HUES48 (cell line): ENCODE measurements around the gene STK39.
A peak's percentile ranks its signal among the peaks of the same experiment; 100 is the strongest.

Experiments used
- H3K27ac ChIP-seq: one replicate; pipeline ENCODE4 v1.7.0; 2013; ENCODE audit warnings: low read depth, low read length, inconsistent platforms
- H3K27me3 ChIP-seq: 2 replicates; pipeline ENCODE4 v1.6.1; 2013; ENCODE audit warnings: mild to moderate bottlenecking, low read length; ENCODE audit not compliant: control insufficient read depth, insufficient read depth
- H3K36me3 ChIP-seq: 2 replicates; pipeline ENCODE4 v1.6.1; 2013; ENCODE audit warnings: low read length; ENCODE audit not compliant: control insufficient read depth, insufficient read depth
- H3K4me1 ChIP-seq: 2 replicates; pipeline ENCODE4 v1.6.1; 2013; ENCODE audit warnings: mild to moderate bottlenecking, low read length; ENCODE audit not compliant: control insufficient read depth, insufficient read depth
- H3K4me3 ChIP-seq: 2 replicates; pipeline ENCODE4 v1.5.1; 2013; ENCODE audit warnings: mild to moderate bottlenecking, low read depth, low read length
- H3K9ac ChIP-seq: 2 replicates; pipeline ENCODE4 v1.6.1; 2013; ENCODE audit warnings: mild to moderate bottlenecking, low read depth, low read length, moderate library complexity
- H3K9me3 ChIP-seq: 2 replicates; pipeline ENCODE4 v1.6.1; 2013; ENCODE audit warnings: low read length; ENCODE audit not compliant: control insufficient read depth, insufficient read depth

STK39 gene

DNA sequence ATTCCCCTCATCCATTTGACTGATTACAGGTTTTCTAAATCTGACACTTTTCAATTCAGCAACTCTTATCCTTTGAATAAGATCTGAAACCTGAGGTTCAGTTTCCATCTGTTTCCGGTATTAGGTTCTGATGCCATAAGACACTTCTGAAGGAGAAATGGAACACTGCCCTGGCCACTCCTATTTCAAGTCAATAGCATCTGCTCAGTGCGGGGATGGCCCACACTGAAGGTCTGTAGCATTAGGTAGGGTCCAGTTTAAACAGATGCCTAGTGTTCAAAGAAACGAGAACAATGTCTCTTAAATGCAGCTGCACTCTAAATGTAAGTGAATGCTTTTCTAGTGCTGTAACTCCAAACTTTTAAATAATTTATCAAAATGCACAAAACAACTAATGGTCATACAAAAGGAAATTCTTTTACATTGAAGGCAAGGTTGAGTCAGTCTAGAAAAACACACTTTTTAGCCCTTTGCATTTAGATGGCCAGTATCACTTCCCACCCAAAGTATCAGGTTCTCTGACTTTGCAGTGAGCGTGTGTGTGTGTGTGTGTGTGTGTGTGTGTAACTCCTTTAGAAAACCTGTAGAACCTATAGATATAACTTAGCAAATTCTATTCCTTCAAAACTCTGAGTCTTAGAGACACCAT lies 78.2 kb downstream of the STK39 start:
- no peaks in the 10 kb centered on the region for H3K27me3 ChIP-seq
- no peaks in the 10 kb centered on the region for H3K9me3 ChIP-seq
- no peak overlapping the region for H3K4me3 ChIP-seq
- no peaks in the 10 kb centered on the region for H3K36me3 ChIP-seq
- H3K4me1 ChIP-seq: peaks cover 43% of the 10 kb centered on the region
- H3K9ac ChIP-seq: no peak overlapping the region
- no peak overlapping the region for H3K27ac ChIP-seq

DNA sequence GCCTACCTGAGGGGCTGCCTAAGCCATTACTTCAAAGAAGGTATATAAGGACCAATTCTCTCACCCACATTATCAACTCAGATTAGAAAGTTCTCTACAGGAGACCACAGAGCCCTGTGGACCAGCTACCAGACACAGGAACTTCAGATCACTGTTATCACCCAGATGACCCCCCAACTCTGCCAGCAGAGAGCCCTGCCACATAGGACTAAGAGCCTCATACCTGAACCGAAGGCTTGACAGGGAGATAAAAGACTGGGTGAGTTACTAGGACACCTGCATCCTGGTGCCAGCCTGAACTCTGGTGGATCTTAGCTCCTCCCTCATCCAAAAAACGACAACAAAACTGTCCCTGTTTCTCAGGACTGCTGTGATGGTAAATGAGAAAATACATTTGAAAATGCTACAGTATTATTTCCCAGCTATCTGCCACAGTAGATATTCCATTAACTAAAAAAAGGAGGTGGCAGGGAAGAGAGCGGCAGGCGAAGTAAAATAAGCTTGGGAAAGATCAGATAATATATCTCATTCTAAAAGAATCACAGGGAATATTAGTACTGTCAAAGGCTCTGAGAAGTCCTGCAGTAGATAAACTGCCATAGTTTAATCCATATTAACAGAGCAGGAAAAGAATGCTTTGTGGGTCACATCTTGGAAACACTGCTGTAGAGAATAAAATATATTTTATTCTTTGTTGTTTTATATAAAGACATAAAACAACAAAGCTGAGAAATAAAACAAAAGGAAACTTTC lies 79.7 kb downstream of the STK39 start:
- no peak overlapping the region for H3K4me3 ChIP-seq
- no peaks in the 10 kb centered on the region for H3K27me3 ChIP-seq
- H3K9me3 ChIP-seq: no peaks in the 10 kb centered on the region
- H3K36me3 ChIP-seq: peaks cover 7% of the 10 kb centered on the region
- H3K9ac ChIP-seq: no peak overlapping the region
- H3K4me1 ChIP-seq: peaks cover 40% of the 10 kb centered on the region
- H3K27ac ChIP-seq: no peak overlapping the region

DNA sequence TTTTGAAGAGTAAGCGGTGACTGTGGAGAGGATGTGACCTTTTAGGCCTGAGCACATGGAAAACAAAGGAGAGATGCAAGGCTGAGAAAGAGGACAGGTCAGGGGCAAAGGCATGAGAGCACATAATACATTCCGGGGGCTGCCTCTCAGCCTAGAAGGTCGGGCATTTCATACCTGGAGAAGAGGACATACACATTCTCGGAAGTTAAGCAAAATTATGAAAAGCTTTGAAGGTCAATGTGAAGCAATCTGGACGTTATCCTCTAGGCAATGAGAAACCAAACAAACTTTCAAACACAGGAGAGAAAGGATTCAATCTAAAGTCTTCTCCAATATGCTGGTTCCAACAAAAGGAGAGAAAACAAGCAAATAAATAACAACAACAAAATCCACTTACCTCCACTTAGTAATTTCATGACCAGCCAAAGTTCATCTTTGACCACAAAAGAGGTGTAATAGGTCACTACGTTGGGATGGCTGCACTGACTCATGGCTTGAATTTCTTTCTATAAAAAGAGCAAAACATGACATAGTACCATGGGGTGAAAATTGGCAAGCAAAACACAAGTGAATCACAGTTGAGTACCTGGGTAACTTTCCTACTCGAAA lies 80.4 kb downstream of the STK39 start:
- H3K27ac ChIP-seq: no peak overlapping the region
- H3K9me3 ChIP-seq: no peaks in the 10 kb centered on the region
- H3K36me3 ChIP-seq: peaks cover 7% of the 10 kb centered on the region
- peaks cover 34% of the 10 kb centered on the region for H3K4me1 ChIP-seq
- no peak overlapping the region for H3K9ac ChIP-seq
- no peaks in the 10 kb centered on the region for H3K27me3 ChIP-seq
- no peak overlapping the region for H3K4me3 ChIP-seq

DNA sequence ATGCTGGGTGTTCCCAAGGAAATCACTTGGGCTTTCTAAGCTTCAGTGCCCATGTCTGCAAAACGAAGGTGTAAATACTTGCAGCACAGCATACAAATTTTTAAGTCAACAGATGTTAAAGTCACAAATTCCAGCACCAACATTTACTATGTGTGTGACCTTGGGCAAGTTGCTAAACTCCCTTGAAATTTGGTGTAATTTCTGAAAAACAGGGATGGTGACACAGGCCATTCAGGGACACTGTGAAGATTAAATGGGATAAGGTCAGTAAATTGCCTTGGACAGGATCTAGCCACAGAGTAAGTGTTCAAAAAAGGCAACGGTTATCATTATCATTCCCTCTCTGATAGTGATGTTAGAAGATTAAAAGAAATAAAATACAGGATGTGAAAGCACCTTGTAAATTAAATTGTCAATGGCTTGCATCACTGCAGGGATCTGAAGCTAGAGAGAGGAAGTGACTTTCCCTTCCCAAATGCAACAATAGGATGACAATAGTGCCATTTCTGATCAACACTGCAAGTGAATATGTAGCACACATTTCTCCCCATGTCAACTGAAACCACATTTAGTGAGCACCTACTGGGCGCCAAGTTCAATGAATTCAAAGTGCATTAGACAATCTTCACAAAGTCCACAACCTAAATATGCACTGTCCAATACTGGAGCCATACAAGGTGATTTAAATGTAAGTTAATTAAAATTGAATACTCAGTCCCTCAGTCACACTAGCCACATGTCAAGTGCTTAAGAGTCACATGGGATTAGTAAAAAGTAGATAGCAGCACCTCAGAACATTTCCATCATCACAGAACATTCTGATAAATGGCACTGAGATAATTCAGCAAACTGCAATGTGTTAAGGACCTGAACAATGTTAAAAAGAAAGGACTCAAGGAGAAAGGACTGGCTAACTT lies 81.2 kb downstream of the STK39 start:
- H3K36me3 ChIP-seq: peaks cover 7% of the 10 kb centered on the region
- peak overlapping the region; percentile 53 for H3K27ac ChIP-seq
- peaks cover 38% of the 10 kb centered on the region for H3K4me1 ChIP-seq
- no peaks in the 10 kb centered on the region for H3K9me3 ChIP-seq
- no peak overlapping the region for H3K4me3 ChIP-seq
- H3K9ac ChIP-seq: no peak overlapping the region
- no peaks in the 10 kb centered on the region for H3K27me3 ChIP-seq

DNA sequence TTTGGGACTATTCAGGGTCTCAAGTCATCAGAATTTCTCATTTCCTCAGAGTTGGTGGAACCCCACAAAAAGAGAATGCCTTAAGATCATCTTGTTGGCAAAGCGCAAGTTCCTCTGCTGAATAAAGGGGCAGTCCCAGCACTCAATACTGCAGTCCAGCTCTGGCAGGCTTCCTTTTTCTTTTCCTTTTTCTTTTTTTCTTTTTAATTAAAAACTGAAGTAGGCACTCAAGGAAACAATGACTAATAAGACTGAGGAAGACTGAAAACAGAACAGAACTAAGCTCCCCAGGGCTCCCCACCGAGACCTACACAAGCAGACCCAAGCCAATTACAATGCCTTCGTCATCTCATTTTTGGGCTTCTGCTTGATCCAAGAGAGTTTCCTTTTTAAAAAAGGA lies 82.0 kb downstream of the STK39 start:
- H3K27me3 ChIP-seq: no peaks in the 10 kb centered on the region
- H3K36me3 ChIP-seq: peaks cover 7% of the 10 kb centered on the region
- H3K4me1 ChIP-seq: peaks cover 33% of the 10 kb centered on the region
- H3K9me3 ChIP-seq: no peaks in the 10 kb centered on the region
- no peak overlapping the region for H3K9ac ChIP-seq
- no peak overlapping the region for H3K4me3 ChIP-seq
- peak overlapping the region; percentile 53 for H3K27ac ChIP-seq

DNA sequence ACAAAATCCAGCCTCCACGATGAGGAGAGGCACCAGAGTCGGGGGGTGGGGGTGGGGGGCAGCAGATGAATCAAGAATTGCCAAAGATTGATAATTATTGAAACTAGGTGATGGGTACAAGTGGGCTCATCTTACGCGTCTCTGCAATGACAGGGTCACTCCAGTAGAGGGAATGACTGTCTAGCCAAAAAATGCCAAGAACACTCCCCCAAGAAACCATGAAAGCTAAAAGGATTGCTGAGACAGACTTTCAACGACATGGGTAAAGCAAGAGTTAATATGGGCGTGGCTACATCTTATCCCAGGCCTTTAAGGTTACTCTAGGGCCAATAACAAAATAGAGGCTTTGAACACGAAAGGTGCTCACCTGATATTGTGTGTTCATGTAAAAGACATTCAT lies 86.5 kb downstream of the STK39 start:
- Histone ChIP-seq H3K9ac (no peak overlapping the region), H3K4me3 (no peak overlapping the region), H3K27me3 (no peaks in the 10 kb centered on the region), H3K4me1 (peaks cover 26% of the 10 kb centered on the region; the same call in 1 of the 2 replicates), H3K27ac (no peak overlapping the region), H3K36me3 (peaks cover 7% of the 10 kb centered on the region), H3K9me3 (no peaks in the 10 kb centered on the region)

DNA sequence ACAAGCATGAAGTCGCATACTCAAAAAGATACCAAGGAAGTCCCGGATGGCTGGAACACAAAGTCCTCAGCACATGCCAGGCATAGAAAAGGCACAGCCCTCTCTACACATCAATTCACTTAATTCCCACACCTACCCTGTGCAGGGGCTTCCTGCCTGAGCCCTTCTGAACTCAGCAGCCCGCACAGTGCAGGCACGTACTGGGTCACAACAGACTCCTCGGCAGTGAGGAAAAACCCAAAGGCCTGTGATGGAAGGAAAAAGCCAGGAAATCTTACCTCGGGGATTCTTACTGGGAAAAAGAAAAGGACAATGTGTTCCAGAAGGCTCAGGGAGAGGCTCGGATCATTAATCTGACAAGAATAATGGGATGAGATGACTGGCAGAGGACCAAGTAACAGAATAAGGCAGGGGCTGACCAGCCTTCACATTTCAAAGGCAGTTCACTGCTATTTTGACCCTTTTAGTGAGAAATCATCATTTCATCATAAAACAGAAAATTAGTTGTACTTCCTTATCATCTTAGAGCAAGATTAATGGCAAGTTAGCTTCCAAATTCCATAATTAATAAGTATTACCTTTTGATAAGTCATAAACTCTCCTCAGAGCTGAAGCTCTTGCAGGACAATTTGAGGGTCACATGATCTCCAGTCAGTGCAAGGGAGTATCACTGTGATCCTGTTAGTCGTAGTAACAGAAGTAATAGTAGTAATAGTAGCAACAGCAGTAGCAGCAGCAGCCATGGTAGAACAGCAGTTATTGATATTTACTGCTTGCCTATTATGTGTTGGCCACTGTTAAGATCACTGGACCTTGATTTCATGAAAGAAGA lies 87.4 kb downstream of the STK39 start:
- Histone ChIP-seq H3K36me3 (peaks cover 7% of the 10 kb centered on the region), H3K27ac (no peak overlapping the region), H3K4me1 (peaks cover 17% of the 10 kb centered on the region; the same call in 1 of the 2 replicates), H3K27me3 (no peaks in the 10 kb centered on the region), H3K9me3 (no peaks in the 10 kb centered on the region), H3K9ac (no peak overlapping the region), H3K4me3 (no peak overlapping the region)

DNA sequence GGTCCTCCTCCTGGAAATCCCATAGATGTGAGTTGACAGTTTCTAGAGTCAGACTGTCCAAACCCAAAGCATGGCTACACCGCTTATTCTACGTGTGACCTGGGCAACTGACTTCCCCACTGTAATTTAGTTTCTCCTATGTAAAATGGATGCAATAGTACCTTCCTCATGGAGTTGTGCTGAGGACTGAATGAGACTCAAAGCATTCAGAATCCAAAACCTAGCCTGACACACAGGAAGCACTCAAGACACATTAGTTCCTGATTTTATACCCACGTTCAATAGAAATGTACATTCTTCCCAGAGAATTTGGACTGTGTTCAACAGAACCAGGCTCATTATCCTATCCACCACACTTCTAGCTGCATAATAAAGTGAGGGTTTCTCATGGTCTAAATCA lies 88.8 kb downstream of the STK39 start:
- Histone ChIP-seq H3K27ac (no peak overlapping the region), H3K27me3 (no peaks in the 10 kb centered on the region), H3K4me1 (peaks cover 14% of the 10 kb centered on the region; the same call in 1 of the 2 replicates), H3K4me3 (no peak overlapping the region), H3K9me3 (no peaks in the 10 kb centered on the region), H3K36me3 (peaks cover 7% of the 10 kb centered on the region), H3K9ac (no peak overlapping the region)

DNA sequence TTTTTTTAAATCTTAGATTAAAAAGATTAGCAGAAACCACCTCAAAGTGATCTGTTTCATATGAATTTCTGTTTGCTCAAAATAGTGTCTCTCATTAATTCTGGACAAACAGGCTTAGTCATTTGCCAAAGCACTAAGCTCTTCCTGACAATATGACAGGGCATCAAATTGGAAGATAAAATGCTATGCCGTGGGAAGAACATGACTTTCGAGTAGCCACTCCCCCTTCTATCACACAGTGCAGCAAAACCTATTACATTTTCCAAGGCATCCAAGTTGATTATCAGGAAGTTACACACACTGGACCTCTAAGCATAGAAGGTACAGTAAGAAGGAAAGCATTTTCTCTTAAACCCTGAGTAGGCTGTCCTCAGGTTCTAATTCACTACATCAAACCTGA lies 89.5 kb downstream of the STK39 start:
- Histone ChIP-seq H3K9me3 (no peaks in the 10 kb centered on the region), H3K27ac (no peak overlapping the region), H3K4me3 (no peak overlapping the region), H3K27me3 (no peaks in the 10 kb centered on the region), H3K9ac (no peak overlapping the region), H3K4me1 (peaks cover 14% of the 10 kb centered on the region; the same call in 1 of the 2 replicates), H3K36me3 (peaks cover under 1% of the 10 kb centered on the region; the same call in 1 of the 2 replicates)

DNA sequence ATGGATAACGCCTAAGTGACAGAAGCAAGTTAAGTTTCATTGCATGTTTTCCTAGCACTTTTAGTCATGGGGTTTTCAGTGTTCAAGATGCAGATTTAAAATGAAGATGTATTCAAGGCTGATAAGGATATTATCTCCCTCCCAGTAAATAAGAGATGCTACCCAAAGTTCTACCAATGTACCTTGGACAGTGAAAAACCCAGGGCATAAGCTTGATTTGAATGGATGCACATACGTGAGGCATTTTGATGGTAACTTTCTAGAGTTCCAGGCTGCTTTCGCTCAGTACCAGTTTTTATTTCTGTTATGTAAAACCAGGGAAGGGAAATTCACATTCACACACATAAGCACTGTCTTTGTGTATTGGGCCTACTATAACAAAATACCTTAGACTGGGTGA lies 90.3 kb downstream of the STK39 start:
- H3K27me3 ChIP-seq: no peaks in the 10 kb centered on the region
- no peaks in the 10 kb centered on the region for H3K36me3 ChIP-seq
- H3K9me3 ChIP-seq: no peaks in the 10 kb centered on the region
- peaks cover 14% of the 10 kb centered on the region; the same call in 1 of the 2 replicates for H3K4me1 ChIP-seq
- no peak overlapping the region for H3K9ac ChIP-seq
- no peak overlapping the region for H3K4me3 ChIP-seq
- no peak overlapping the region for H3K27ac ChIP-seq
